TTC549 (cell line): ENCODE measurements around the gene NPFFR1.
"Not testable (repeated sequence)": the region's sequence is repeated elsewhere in the genome, so short reads cannot be mapped to it uniquely, and the experiment has no call there.

Source experiments
- FAIRE-seq: peaks from 2 replicates; lab custom pipeline; 2012; peaks lifted over from hg19 to GRCh38; lab: Jason Lieb, UNC

The NPFFR1 gene

DNA sequence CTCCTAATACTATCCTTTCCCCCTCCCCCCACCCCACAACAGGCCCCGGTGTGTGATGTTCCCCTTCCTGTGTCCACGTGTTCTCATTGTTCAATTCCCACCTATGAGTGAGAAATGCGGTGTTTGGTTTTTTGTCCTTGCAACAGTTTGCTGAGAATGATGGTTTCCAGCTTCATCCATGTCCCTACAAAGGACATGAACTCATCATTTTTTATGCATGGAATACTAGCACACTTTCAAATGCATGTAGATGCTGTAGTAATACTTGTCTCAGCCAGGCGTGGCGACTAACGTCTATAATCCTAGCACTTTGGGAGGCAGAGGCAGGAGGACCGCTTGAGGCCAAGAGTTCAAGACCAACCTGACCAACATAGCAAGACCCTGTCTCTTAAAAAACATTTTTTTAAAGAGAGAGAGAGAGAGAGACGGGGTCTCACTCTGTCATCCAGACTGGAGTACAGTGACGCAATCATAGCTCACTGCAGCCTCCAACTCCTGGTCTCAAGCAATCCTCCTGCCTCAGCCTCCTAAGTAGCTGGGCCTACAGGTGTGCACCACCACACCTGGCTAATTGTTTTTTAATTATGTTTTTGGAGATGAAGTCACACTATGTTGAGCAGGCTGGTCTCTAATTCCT lies 60.9 kb downstream of the NPFFR1 start:
- FAIRE-seq, result not testable (repeated sequence)

DNA sequence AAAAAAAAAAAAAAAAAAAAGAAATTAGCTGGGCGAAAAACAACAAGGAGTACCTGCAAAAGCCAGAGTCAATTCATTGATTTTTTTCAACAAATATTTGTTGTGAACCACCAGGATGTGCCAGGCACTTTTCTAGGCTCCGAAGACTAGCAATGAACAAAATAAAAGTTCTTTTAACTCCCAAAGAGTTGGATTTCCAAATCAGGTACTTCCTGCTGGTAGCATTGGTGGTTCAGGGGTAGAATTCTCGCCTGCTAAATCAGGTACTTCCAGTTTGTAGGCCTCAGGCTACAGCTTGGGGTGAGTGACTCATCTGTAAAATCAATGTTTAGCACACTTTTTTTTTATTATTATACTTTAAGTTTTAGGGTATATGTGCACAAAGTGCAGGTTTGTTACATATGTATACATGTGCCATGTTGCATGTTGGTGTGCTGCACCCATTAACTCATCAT lies 61.4 kb downstream of the NPFFR1 start:
- no peak for FAIRE-seq

DNA sequence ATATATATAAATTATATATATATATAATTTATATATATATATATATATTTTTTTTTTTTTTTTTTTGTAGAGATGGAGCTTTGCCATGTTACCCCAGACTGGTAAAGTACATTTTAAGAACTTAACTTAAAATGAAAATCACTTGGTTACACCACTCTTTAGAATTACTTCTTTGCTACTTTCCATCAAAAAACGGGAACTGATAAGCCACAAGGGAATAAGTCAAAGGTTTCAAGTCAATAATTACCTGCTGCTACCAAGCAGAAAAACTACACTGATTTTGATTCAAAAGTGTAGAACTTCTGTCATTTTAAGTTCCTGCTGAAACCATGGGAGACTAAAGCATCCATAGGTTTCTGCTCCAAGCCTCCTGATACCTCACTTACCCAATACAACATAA lies 62.8 kb downstream of the NPFFR1 start:
- peak; percentile 33 for FAIRE-seq

GRCh38 chr10:70212879-70213278 lies 70.9 kb downstream of the NPFFR1 start:
- no peak for FAIRE-seq

DNA sequence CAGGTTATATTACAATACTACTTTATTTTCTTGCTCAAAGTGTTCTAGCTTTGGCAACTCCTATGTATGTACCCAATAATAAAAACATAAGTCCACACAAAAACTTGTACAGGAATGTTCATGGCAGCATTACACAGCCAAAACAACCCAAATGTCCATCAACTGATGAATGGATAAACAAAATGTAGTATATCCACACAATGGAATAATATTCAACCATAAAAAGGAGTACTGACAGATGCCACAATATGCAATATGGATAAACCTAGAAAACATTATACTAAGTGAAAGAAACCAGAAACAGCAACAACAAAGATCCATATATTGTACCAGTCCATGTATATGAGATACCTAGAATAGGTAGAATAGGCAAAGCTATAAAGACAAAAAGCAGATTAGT lies 71.5 kb downstream of the NPFFR1 start:
- no peak for FAIRE-seq

- FAIRE-seq, result no peak
These were observed 77.0 kb downstream of the NPFFR1 start for GRCh38 chr10:70206762-70207161.

- no peak for FAIRE-seq
These were observed 82.7 kb downstream of the NPFFR1 start for GRCh38 chr10:70201105-70201504.

DNA sequence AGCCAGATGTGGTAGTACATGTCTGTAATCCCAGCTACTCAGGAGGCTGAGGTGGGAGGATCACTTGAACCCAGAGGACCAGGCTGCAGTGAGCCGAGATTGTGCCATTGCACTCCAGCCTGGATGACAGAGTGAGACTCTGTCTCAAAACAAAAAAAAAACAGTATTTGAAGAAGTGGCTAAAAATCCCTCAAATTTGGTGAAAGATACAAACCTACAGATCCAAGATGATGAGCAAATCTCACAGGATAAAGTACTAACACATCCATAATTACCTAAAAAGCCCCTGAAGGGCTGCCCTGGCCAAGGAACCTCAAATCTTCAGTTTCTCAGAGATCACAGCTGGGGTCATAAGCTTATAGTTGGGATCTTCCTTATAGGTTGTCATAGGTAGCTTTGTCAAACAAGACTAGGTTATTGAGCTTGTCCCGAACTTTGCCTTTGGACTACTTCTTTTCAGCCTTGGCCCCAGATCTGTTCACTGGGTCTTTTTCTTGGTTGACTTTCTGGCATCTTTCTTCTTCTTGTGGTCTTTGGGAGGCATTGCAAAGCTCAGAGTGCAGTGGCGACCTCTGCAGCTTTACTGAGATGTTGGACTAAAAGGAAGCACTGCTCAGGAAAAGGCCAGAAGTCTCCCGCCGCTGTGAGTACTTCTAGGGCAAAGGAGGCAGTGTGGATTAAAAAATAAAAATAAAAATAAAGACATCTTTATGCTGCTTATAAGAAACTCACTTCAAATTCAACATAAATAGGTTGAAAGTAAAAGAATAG lies 84.9 kb downstream of the NPFFR1 start:
- FAIRE-seq, result no peak
